ENCODE measurements around the gene UBE2E2. TPM values are rescaled to one million over a fixed set of nuclear protein-coding genes. Genes with fewer than 3 reads are reported as not detected.

Gene UBE2E2
- total RNA-seq, 1 experiment from 2014 or later = 38.6 TPM

DNA sequence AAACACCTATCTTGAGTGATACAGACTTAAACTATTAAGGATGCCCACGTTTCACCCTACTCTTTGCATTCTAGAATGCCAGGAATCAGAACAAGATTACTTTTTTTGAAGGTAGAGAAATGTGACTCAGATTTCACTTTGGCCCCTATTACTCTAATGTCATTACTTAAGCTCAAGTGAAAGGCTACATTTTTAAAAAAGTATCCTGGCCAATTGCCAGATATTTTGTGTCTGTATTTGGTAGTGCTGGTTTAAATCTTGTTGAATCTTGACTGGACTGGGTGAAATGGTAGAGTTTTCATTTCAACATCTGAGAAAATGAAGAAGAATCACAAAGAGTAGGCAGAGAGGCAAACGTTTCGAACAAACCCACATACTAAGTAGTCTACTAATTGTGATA, 384.4 kb downstream of the UBE2E2 start:
- Mint-ChIP-seq H3K27me3 (ENCODE audit: low read depth) (no peaks in the 10 kb centered on the region), H3K4me1 (peaks cover 13 to 19% of the 10 kb centered on the region in 2 experiments), H3K9me3 (peaks cover 0 to 1% of the 10 kb centered on the region in 2 experiments; a peak in 2 of 5 replicates), H3K4me3 (no peak overlapping the region), H3K36me3 (ENCODE audit: insufficient read depth in 1 of 3, low read depth in 3 of 3) (peaks cover 0 to 4% (median 1%) of the 10 kb centered on the region in 3 experiments; a peak in 4 of 7 replicates), H3K27ac (no peak overlapping the region)
- Histone ChIP-seq H4K20me1 (ENCODE audit: control insufficient read depth, insufficient read depth, insufficient read length) (no peaks in the 10 kb centered on the region), H2BK120ac (ENCODE audit: low read depth, low read length, poor library complexity, severe bottlenecking) (no peak overlapping the region), H3K79me1 (ENCODE audit: insufficient read depth, low read depth, low read length, poor library complexity, severe bottlenecking) (no peaks in the 10 kb centered on the region), H2AK5ac (ENCODE audit: insufficient read length, low read length) (no peak overlapping the region), H4K5ac (ENCODE audit: insufficient read length, low read depth, low read length) (no peak overlapping the region), H3K4ac (ENCODE audit: low read depth, low read length) (no peak overlapping the region), H3K27me3 (ENCODE audit: insufficient read depth, low read length) (no peaks in the 10 kb centered on the region), H3K23me2 (ENCODE audit: insufficient read length, low read depth, low read length, poor library complexity, severe bottlenecking) (no peaks in the 10 kb centered on the region), H4K8ac (replicated peaks; ENCODE audit: insufficient read length, low read depth, low read length) (no peak overlapping the region), H2BK15ac (ENCODE audit: low read depth, low read length) (no peak overlapping the region), H2AFZ (ENCODE audit: low read length) (no peak overlapping the region), H4K91ac (ENCODE audit: insufficient read length, low read depth, low read length) (no peak overlapping the region), H3K18ac (ENCODE audit: insufficient read length, low read depth, low read length) (no peak overlapping the region), H3K4me1 (ENCODE audit: insufficient read depth, low read length) (peaks cover 4% of the 10 kb centered on the region; the same call in 1 of the 2 replicates), H3K9me3 (ENCODE audit: control insufficient read depth, low read depth, low read length) (no peaks in the 10 kb centered on the region), H3K23ac (ENCODE audit: insufficient read length, low read depth, low read length) (no peak overlapping the region), H2BK20ac (ENCODE audit: low read depth, low read length, poor library complexity, severe bottlenecking) (no peak overlapping the region), H3K4me2 (ENCODE audit: insufficient read depth, insufficient read length, low read length) (no peak overlapping the region), H3K27ac (ENCODE audit: insufficient read length, low read depth, low read length) (no peak overlapping the region), H2BK5ac (ENCODE audit: insufficient read length, low read length) (no peak overlapping the region), H3K56ac (ENCODE audit: insufficient read length, low read depth, low read length) (no peak overlapping the region), H3K14ac (ENCODE audit: insufficient read depth, low read length) (no peak overlapping the region), H3T11ph (ENCODE audit: low read length) (no peak overlapping the region), H3K79me2 (ENCODE audit: insufficient read depth, low read length) (no peaks in the 10 kb centered on the region), H3K9ac (ENCODE audit: extremely low read depth, insufficient read length, low read length) (no peak overlapping the region), H2BK12ac (ENCODE audit: insufficient read length, low read depth, low read length) (no peak overlapping the region)
- DNase-seq = no peak
- WGBS (ENCODE audit: extremely low coverage, insufficient read length, low lambda C conversion rate) = no CpG with 5 or more reads among the region's 3 CpGs
- TF ChIP-seq, protein P1, sequence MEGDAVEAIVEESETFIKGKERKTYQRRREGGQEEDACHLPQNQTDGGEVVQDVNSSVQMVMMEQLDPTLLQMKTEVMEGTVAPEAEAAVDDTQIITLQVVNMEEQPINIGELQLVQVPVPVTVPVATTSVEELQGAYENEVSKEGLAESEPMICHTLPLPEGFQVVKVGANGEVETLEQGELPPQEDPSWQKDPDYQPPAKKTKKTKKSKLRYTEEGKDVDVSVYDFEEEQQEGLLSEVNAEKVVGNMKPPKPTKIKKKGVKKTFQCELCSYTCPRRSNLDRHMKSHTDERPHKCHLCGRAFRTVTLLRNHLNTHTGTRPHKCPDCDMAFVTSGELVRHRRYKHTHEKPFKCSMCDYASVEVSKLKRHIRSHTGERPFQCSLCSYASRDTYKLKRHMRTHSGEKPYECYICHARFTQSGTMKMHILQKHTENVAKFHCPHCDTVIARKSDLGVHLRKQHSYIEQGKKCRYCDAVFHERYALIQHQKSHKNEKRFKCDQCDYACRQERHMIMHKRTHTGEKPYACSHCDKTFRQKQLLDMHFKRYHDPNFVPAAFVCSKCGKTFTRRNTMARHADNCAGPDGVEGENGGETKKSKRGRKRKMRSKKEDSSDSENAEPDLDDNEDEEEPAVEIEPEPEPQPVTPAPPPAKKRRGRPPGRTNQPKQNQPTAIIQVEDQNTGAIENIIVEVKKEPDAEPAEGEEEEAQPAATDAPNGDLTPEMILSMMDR (conservative IDR thresholded peaks at IDR 0.05) = no peak

Measured in H9 (cell line).